CD4-positive, alpha-beta T cell (primary cell): ENCODE data around the gene KRI1. TPM values are rescaled to one million over a fixed set of nuclear protein-coding genes. Genes with fewer than 3 reads are reported as not detected.
A peak's percentile ranks its signal among the peaks of the same experiment; 100 is the strongest.

Experiments
- ATAC-seq: fragments of 200-7000 bp; cut with Tn5 transposase; one replicate; pipeline ENCODE4 v1.10.0; 2022; ENCODE audit warnings: mild to moderate bottlenecking; ENCODE audit not compliant: poor library complexity
- CTCF ChIA-PET: fragments of 350-600 bp; sonication (Branson Sonifier 250); formaldehyde crosslinking; loops from one replicate; lab custom pipeline; 2021; ENCODE audit warnings: antibody characterized with exemption, inconsistent platforms; lab: Charles Lee
- POLR2A ChIA-PET: fragments of 350-600 bp; sonication (Branson Sonifier 250); formaldehyde crosslinking; loops from one replicate; lab custom pipeline; 2021; ENCODE audit warnings: antibody characterized with exemption, inconsistent platforms; lab: Charles Lee
- DNase-seq, 14 experiments: peaks; one replicate each; pipeline ENCODE4 v3.0.0-alpha.2; 2013 to 2020; ENCODE audit warnings: mixed read lengths in 2 of 14
- H3K27ac ChIP-seq, 2 donors: one replicate each; pipeline versions ENCODE4 v1.5.1 to v1.7.0; 2013; ENCODE audit warnings: low read length in 2 of 2, low read depth in 1 of 2, mild to moderate bottlenecking in 1 of 2
- H3K27me3 ChIP-seq, 2 experiments: 1 replicate in 1 of 2; 2 replicates in 1 of 2; pipeline versions ENCODE4 v1.6.1 to v1.7.0; 2013; ENCODE audit warnings: low read length in 2 of 2, control low read depth in 1 of 2, mild to moderate bottlenecking in 1 of 2, moderate library complexity in 1 of 2; ENCODE audit not compliant: insufficient read depth in 2 of 2, control insufficient read depth in 1 of 2
- H3K36me3 ChIP-seq: one replicate; pipeline ENCODE4 v1.6.1; 2013; ENCODE audit warnings: low read length, control low read depth; ENCODE audit not compliant: insufficient read depth
- H3K4me1 ChIP-seq: one replicate; pipeline ENCODE4 v1.6.1; 2013; ENCODE audit warnings: low read length, control low read depth; ENCODE audit not compliant: insufficient read depth
- H3K4me3 ChIP-seq: one replicate; pipeline ENCODE4 v1.5.1; 2013; ENCODE audit warnings: mild to moderate bottlenecking, low read length, moderate library complexity
- H3K9me3 ChIP-seq, 2 experiments: 1 replicate in 1 of 2; 2 replicates in 1 of 2; pipeline versions ENCODE4 v1.6.1 to v1.7.0; 2013; ENCODE audit warnings: low read length in 2 of 2, mild to moderate bottlenecking in 2 of 2, control low read depth in 1 of 2, moderate library complexity in 1 of 2; ENCODE audit not compliant: control insufficient read depth in 1 of 2, insufficient read depth in 1 of 2
- H3K27ac Mint-ChIP-seq: one replicate; pipeline ENCODE4 v1.8.0; 2020; ENCODE audit warnings: mixed read lengths
- H3K27me3 Mint-ChIP-seq: one replicate; pipeline ENCODE4 v1.8.0; 2021; ENCODE audit warnings: mixed read lengths
- H3K36me3 Mint-ChIP-seq: one replicate; pipeline ENCODE4 v1.8.0; 2021; ENCODE audit warnings: low read depth, mixed read lengths
- H3K4me1 Mint-ChIP-seq: one replicate; pipeline ENCODE4 v1.8.0; 2021; ENCODE audit warnings: low read depth, mixed read lengths
- H3K4me3 Mint-ChIP-seq: one replicate; pipeline ENCODE4 v1.8.0; 2020; ENCODE audit warnings: mild to moderate bottlenecking, mixed read lengths
- H3K9me3 Mint-ChIP-seq: one replicate; pipeline ENCODE4 v1.8.0; 2020; ENCODE audit warnings: mixed read lengths
- CTCF ChIP-seq: fragments of 200-600 bp; IDR thresholded peaks from one replicate; pipeline ENCODE4 v1.8.0; 2022; ENCODE audit warnings: antibody characterized with exemption, mild to moderate bottlenecking
- intact Hi-C, 2 experiments: fragments of 100-400 bp; cut with DNase I in 1 of 2; cut with micrococcal nuclease in 1 of 2; formaldehyde crosslinking; loops; one replicate each; pipeline versions ENCODE4 v1.15.1 to v1.9.0; 2023 to 2025; cut with DNase I, micrococcal nuclease
- total RNA-seq, 174 experiments: library from RNA in 2 of 174; stranded (reverse) in 2 of 174; gene quantifications; one replicate each; pipeline ENCODE4 v1.2.3 and lab custom pipeline; 2021 to 2026

Gene KRI1
- total RNA-seq, 2 experiments from 2014 or later = 36.8 to 39.6 TPM

DNA sequence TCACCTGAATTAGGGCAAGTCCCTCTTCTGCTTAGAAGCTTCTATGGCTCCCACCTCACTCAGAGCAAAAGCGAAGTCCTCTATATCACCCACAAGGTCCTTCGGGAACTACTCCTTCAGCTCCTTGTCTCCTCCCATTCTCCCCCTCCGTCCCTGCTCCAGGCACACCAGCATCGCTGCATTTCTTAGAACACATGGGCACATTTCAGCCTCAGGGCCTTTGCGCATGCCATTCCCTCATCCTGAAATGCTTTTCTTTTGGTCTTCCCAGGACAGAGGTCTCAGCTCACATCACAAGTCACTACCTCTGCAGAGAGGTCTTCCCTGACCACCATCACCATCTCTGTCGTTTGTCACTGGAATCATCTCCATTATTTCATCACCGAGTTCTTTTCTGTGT, 52.6 kb downstream of the KRI1 start:
- intact Hi-C loops = no loop called here
- Histone ChIP-seq H3K27me3 (peaks cover 43 to 49% of the 10 kb centered on the region in 2 experiments), H3K9me3 (peaks cover 0 to 13% of the 10 kb centered on the region in 2 experiments), H3K27ac (no peak overlapping the region), H3K4me3 (no peak overlapping the region), H3K4me1 (peaks cover 42% of the 10 kb centered on the region), H3K36me3 (no peaks in the 10 kb centered on the region)
- Mint-ChIP-seq H3K9me3 (no peaks in the 10 kb centered on the region), H3K27ac (no peak overlapping the region), H3K4me1 (peaks cover 18% of the 10 kb centered on the region), H3K36me3 (no peaks in the 10 kb centered on the region), H3K4me3 (no peak overlapping the region), H3K27me3 (peaks cover 50% of the 10 kb centered on the region)
- ChIA-PET CTCF (interaction anchor here (1.3 kb wide), 1 partner anchor 9 kb away, joined by 3 read pairs; no protein-coding TSS in a partner anchor), POLR2A (no interaction called here)
- DNase-seq (no peak), ATAC-seq (no peak)
- TF ChIP-seq CTCF = no peak

DNA sequence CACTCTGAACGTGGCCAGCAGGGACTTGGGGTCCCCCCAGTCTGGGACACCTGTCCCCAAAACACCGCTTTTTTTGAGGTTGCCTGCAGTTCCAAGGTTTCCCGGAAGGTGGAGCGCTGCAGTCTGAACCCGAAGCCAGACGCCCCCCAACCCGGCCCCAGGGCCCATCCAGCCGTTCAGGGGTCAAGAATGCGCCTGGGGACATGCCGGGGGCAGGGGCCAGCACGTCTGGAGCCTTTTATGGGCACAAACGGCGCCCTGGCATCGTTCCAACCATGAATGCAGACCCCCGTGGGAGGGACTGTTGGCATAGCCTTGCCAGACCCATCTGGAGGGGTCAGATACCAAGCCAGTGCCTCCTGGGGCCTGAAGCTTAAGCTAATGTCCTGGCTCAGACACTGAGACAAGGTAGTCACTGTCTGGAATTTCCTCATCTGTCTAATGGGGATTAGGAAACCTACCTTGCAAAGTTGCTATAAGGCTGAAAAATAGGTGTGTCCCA, 55.5 kb downstream of the KRI1 start:
- Histone ChIP-seq H3K27me3 (peaks cover 20 to 23% of the 10 kb centered on the region in 2 experiments), H3K27ac (no peak overlapping the region), H3K4me1 (peaks cover 34% of the 10 kb centered on the region), H3K4me3 (no peak overlapping the region), H3K9me3 (peaks cover 0 to 9% of the 10 kb centered on the region in 2 experiments), H3K36me3 (no peaks in the 10 kb centered on the region)
- H3K27ac Mint-ChIP-seq = no peak overlapping the region
- ChIA-PET POLR2A (no interaction called here), CTCF (interaction anchor here (1.0 kb wide), 1 partner anchor 12 kb away, joined by 3 read pairs; no protein-coding TSS in a partner anchor)
- no peak overlapping the region for H3K4me3 Mint-ChIP-seq
- peaks cover 28% of the 10 kb centered on the region for H3K27me3 Mint-ChIP-seq
- no peaks in the 10 kb centered on the region for H3K9me3 Mint-ChIP-seq
- no peak for ATAC-seq
- TF ChIP-seq CTCF = peak; percentile 85
- intact Hi-C loops = no loop called here
- H3K36me3 Mint-ChIP-seq = no peaks in the 10 kb centered on the region
- H3K4me1 Mint-ChIP-seq = peaks cover 13% of the 10 kb centered on the region
- DNase-seq = peak; percentile 24 to 72 (median 60)

DNA sequence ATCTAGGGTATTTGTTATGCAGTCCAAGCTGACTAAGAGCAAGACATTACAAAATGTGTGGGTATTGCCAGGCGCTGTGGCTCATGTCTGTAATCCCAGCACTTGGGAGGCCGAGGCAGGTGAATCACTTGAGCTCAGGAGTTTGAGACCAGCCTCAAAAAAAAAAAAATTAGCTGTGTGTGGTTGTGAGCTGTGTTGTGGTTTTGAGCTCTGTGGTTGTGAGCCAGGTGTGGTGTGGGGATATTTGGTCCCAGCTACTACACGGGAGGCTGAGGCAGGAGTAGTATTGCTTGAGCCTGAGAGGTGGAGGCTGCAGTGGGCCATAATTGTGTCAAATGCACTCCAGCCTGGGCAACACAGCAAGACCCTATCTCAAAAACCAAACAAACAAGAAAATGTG, 57.1 kb downstream of the KRI1 start:
- Histone ChIP-seq H3K4me3 (no peak overlapping the region), H3K27ac (no peak overlapping the region), H3K27me3 (peaks cover 11% of the 10 kb centered on the region in 2 experiments), H3K9me3 (no peaks in the 10 kb centered on the region), H3K36me3 (no peaks in the 10 kb centered on the region), H3K4me1 (peaks cover 30% of the 10 kb centered on the region)
- Mint-ChIP-seq H3K4me3 (no peak overlapping the region), H3K9me3 (no peaks in the 10 kb centered on the region), H3K4me1 (peaks cover 13% of the 10 kb centered on the region), H3K27me3 (peaks cover 15% of the 10 kb centered on the region), H3K27ac (no peak overlapping the region), H3K36me3 (no peaks in the 10 kb centered on the region)
- POLR2A ChIA-PET = no interaction called here
- intact Hi-C loops = loop anchor here (5.0 to 10.0 kb wide), 2 partner anchors 146 to 189 kb away; partner anchors contain the start of gene ILF3 (in 1 of the 2)
- ATAC-seq (no peak), DNase-seq (peak in 2 of 14 experiments; percentile 44 to 53)
- TF ChIP-seq CTCF = no peak
- CTCF ChIA-PET = interaction anchor here (0.6 to 1.2 kb wide), 5 partner anchors 11 to 43 kb away, joined by 3 to 4 read pairs (median 3); no protein-coding TSS in a partner anchor
